ENCODE data around the gene PALMD.

The PALMD gene

DNA sequence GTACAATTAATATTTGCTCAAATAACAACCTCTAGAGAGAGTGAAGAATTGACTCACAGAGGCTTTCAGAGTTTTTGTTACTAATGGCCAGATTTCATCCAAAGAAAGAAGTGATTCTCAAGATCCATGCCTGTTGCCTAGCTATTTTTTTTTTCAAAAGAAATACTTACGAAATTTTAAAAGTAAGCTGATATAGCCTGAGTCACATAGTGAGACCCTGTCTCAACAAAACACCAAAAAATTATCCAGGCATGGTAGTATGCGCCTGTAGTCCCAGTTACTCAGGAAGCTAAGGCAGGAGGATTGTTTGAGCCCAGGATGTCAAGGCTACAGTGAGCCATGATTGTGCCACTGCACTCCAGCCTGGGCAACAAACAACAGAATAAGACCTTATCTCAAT lies 14.6 kb downstream of the PALMD start:
- H3K4me3 Mint-ChIP-seq = no peak overlapping the region
- H3K27ac Mint-ChIP-seq = no peak overlapping the region
- H3K36me3 Mint-ChIP-seq (ENCODE audit: low read depth) = no peaks in the 10 kb centered on the region
- no peak for DNase-seq
- H3K9me3 Mint-ChIP-seq = no peaks in the 10 kb centered on the region
- H3K4me1 Mint-ChIP-seq (ENCODE audit: low read depth) = no peaks in the 10 kb centered on the region
- H3K27me3 Mint-ChIP-seq = peaks cover 4% of the 10 kb centered on the region

DNA sequence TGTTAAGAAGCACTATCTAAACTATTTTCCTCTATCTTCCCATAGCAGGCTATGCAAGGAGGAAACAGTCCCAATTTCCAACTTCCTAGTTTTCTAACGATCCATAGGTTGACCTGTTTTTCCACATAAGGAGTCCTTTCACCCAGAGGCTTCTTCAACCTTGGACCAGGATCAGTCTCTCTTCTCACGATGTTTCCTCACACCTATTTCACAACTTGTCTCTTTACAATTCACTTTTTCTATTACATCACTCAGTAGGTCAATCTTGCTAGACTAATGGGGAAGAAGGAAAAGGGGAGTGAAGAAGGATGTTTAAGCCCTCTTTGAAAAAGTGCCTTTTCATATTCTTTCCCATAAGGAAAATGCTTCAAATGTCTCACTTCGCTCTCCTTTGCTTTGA lies 15.9 kb downstream of the PALMD start:
- no peaks in the 10 kb centered on the region for H3K9me3 Mint-ChIP-seq
- DNase-seq = no peak
- no peak overlapping the region for H3K27ac Mint-ChIP-seq
- H3K4me1 Mint-ChIP-seq (ENCODE audit: low read depth) = no peaks in the 10 kb centered on the region
- peaks cover 4% of the 10 kb centered on the region for H3K27me3 Mint-ChIP-seq
- no peaks in the 10 kb centered on the region for H3K36me3 Mint-ChIP-seq (ENCODE audit: low read depth)
- no peak overlapping the region for H3K4me3 Mint-ChIP-seq

DNA sequence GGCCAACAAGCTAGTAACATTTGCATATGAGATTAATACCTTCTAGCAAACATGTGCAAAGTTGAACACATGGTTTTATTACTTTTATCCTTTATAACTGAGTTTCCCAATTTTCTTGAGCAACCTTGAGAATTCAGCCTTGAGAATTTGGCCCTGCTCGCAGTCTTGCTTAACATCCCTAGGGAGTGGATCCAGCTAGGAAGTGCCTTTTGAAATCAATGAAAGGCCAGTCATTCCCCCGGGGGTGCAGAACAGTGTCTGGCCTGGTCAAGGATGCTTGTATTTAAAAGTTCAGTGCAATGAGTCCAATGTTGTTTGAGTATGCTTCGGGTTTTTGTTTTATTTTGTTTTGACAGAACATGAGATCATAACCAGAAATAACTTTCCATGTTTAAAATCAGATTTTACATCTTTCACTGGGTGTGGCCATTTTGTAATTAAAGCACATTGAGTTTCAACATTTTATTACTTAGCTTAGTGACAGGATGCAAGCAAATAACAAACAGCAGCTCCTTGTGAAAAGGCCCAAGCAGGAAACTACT lies 16.7 kb downstream of the PALMD start:
- Mint-ChIP-seq H3K27ac (no peak overlapping the region), H3K36me3 (ENCODE audit: low read depth) (no peaks in the 10 kb centered on the region), H3K9me3 (no peaks in the 10 kb centered on the region), H3K27me3 (peaks cover 9% of the 10 kb centered on the region), H3K4me3 (no peak overlapping the region), H3K4me1 (ENCODE audit: low read depth) (no peaks in the 10 kb centered on the region)
- DNase-seq = no peak

DNA sequence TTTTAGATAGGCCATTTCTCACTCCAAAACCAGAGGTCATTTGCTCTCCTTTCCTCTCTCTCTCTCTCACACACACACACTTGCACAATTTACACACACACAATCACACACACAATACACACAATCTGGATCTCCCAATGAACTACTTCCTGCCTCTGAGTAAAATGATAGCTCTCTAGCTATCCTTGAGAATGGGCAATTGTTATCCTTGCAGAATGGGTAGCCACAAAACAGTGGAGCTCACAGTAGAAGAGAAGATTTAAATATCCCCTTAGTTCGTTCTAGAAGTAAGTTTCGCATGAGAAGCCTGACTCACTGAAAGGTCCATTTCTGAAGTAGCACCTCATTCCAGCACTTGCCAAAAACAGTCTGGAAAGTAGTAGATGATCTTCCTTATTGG lies 17.6 kb downstream of the PALMD start:
- Mint-ChIP-seq H3K27ac (no peak overlapping the region), H3K4me3 (no peak overlapping the region), H3K9me3 (no peaks in the 10 kb centered on the region), H3K27me3 (peaks cover 13% of the 10 kb centered on the region), H3K4me1 (ENCODE audit: low read depth) (no peaks in the 10 kb centered on the region), H3K36me3 (ENCODE audit: low read depth) (no peaks in the 10 kb centered on the region)
- DNase-seq = no peak

DNA sequence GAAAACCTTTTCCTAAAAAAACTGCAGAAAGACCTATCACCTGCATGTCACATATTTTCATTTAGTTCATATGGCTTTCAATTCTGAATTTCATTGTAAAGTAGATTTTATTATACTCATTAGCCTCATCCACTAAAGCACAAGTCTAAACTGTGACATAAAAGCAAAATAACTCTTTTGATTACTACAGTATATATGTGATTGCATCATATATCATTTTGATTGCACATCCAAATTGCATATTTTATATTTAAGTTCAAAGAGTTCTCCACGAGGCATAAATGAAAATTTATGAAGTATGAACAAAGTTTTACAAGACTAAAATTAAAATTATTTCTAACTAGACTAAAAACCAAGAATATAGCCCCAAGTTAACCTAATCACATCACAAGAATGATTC lies 19.3 kb downstream of the PALMD start:
- H3K9me3 Mint-ChIP-seq = no peaks in the 10 kb centered on the region
- no peak overlapping the region for H3K27ac Mint-ChIP-seq
- H3K4me3 Mint-ChIP-seq = no peak overlapping the region
- no peak for DNase-seq
- no peaks in the 10 kb centered on the region for H3K4me1 Mint-ChIP-seq (ENCODE audit: low read depth)
- peaks cover 11% of the 10 kb centered on the region for H3K27me3 Mint-ChIP-seq
- H3K36me3 Mint-ChIP-seq (ENCODE audit: low read depth) = no peaks in the 10 kb centered on the region

DNA sequence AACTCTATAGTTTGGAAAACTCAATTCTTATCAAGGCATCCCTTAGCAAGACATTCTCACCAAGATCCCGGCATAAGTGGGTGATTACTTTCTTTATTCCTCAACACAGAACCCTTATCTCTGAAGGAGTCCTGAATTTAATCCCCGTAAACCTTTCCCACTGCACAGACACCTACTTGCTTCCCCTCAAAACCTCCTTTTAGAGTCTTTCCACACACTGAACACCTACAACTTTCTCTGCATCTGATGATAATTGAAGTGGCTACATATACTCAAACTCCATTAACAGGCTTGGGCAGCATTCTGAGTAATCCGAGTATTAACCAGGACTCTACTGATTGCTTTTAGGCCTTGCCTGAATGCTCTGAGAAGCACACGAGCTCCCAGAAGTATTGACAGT lies 23.5 kb downstream of the PALMD start:
- no peaks in the 10 kb centered on the region for H3K36me3 Mint-ChIP-seq (ENCODE audit: low read depth)
- no peak for DNase-seq
- no peaks in the 10 kb centered on the region for H3K4me1 Mint-ChIP-seq (ENCODE audit: low read depth)
- no peaks in the 10 kb centered on the region for H3K9me3 Mint-ChIP-seq
- H3K27me3 Mint-ChIP-seq = peaks cover 30% of the 10 kb centered on the region
- H3K4me3 Mint-ChIP-seq = no peak overlapping the region
- H3K27ac Mint-ChIP-seq = no peak overlapping the region

DNA sequence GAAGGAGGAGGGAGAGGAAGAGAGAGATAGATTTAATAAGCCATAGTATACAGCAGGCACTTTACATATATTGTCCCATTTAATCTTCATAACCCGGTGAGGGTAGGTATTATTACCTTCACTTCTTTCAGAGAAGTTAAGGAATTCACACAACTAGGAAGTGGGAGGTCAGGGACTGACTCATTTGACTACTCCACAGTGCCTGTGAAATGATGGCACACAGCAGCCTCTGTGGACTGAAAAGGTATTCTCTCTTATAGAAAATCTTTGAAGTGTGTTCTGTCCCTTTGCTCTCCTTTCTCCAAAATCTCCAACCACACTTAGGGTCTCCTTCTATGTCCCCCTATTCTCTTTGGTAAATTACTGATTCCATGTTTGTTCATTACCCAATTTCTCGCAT lies 23.9 kb downstream of the PALMD start:
- Mint-ChIP-seq H3K36me3 (ENCODE audit: low read depth) (no peaks in the 10 kb centered on the region), H3K9me3 (no peaks in the 10 kb centered on the region), H3K4me3 (no peak overlapping the region), H3K27me3 (peaks cover 30% of the 10 kb centered on the region), H3K4me1 (ENCODE audit: low read depth) (no peaks in the 10 kb centered on the region), H3K27ac (no peak overlapping the region)
- DNase-seq = no peak

DNA sequence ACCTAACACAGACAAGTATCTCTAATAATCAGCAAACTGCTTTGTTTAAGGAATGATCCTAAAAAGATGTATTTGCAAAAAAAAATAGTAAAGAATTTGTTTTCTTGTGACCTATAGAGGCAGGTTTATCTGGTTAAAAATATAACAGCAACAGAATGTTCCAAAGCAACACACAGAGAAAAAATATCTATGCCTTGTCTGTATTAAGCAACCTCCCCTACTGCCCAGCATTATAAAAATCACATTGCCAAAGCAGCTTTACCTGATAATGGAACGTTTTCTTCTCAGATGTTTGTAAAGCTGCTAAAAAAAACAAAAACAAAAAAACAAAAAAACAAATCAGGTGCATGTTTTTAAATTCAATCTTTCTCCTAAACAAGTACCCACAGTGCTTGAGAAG lies 24.7 kb downstream of the PALMD start:
- Mint-ChIP-seq H3K4me1 (ENCODE audit: low read depth) (no peaks in the 10 kb centered on the region), H3K9me3 (no peaks in the 10 kb centered on the region), H3K27ac (no peak overlapping the region), H3K4me3 (no peak overlapping the region), H3K27me3 (peaks cover 30% of the 10 kb centered on the region), H3K36me3 (ENCODE audit: low read depth) (no peaks in the 10 kb centered on the region)
- no peak for DNase-seq

DNA sequence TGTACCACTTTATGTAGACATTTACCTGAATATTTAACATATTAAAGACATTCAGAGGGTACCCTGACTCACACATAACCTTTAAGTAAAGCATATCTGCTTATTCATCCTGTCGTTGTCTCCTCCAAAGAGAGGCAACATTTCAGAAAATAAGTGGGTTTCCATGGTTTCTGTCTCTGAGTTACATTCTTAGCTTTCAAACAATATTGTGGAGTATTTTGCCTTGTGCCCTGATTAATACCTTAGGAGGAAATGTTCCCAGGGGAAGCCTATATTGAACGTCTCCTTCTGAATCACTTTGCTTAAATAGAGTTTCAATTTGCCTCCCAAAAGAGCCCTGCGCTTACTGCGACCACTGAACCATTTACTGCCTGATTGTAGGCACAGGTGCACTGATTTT lies 26.1 kb downstream of the PALMD start:
- Mint-ChIP-seq H3K27ac (no peak overlapping the region), H3K4me3 (no peak overlapping the region), H3K9me3 (no peaks in the 10 kb centered on the region), H3K36me3 (ENCODE audit: low read depth) (no peaks in the 10 kb centered on the region), H3K27me3 (peaks cover 30% of the 10 kb centered on the region), H3K4me1 (ENCODE audit: low read depth) (no peaks in the 10 kb centered on the region)
- DNase-seq = no peak

DNA sequence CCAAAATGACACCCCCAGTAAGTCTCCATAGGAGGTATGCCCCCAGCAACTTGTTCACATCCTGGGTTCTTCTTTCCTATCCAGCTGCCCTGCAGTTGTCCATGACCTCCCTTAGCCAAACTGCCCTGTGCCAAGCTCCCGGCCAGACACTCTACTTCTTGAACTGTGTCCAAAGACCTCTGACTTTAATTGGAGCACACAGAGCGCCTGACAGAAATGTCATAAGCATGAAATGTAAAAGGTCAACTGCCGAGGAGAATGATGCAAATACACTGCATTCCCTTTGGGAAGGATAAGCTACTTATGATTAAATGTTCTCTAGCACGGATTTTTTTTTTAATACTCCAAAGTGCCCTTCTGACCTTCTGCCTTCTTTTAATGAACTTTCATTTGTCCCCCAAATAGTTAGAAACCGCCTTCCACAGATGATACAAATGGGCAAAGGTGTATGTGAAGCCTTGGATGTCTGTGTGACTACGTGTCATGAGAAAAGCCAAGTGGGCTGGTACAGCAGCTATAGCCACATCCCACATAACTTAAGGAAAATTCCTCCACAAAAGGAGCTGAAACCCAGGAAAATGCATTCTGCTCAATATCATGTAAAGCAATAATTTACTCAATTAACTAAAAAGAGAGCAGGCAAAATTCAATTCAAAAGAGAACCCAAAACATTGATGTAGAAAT lies 26.8 kb downstream of the PALMD start:
- H3K27ac Mint-ChIP-seq = no peak overlapping the region
- peaks cover 25% of the 10 kb centered on the region for H3K27me3 Mint-ChIP-seq
- H3K36me3 Mint-ChIP-seq (ENCODE audit: low read depth) = no peaks in the 10 kb centered on the region
- H3K4me1 Mint-ChIP-seq (ENCODE audit: low read depth) = no peaks in the 10 kb centered on the region
- DNase-seq = no peak
- H3K9me3 Mint-ChIP-seq = no peaks in the 10 kb centered on the region
- H3K4me3 Mint-ChIP-seq = no peak overlapping the region

DNA sequence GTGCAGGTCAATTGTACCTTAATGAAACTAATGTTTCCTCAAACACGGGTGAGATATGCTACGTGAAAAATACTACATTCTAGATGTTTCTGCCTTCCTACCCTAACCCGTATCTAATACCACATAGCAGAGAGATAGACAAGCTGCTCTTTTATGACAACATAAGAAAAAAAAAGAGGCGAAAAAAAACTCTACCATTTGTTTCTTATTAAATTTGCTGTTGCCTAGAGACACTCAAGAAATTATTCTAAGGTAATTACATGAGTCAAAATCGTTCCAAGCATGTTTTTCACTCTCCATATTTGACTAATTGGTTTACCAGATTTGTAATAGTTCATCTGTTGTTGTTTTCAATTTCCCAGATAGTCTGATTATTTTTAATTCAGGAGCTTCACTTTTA lies 27.4 kb downstream of the PALMD start:
- Mint-ChIP-seq H3K36me3 (ENCODE audit: low read depth) (no peaks in the 10 kb centered on the region), H3K4me3 (no peak overlapping the region), H3K4me1 (ENCODE audit: low read depth) (no peaks in the 10 kb centered on the region), H3K27ac (no peak overlapping the region), H3K9me3 (no peaks in the 10 kb centered on the region), H3K27me3 (peaks cover 23% of the 10 kb centered on the region)
- no peak for DNase-seq

DNA sequence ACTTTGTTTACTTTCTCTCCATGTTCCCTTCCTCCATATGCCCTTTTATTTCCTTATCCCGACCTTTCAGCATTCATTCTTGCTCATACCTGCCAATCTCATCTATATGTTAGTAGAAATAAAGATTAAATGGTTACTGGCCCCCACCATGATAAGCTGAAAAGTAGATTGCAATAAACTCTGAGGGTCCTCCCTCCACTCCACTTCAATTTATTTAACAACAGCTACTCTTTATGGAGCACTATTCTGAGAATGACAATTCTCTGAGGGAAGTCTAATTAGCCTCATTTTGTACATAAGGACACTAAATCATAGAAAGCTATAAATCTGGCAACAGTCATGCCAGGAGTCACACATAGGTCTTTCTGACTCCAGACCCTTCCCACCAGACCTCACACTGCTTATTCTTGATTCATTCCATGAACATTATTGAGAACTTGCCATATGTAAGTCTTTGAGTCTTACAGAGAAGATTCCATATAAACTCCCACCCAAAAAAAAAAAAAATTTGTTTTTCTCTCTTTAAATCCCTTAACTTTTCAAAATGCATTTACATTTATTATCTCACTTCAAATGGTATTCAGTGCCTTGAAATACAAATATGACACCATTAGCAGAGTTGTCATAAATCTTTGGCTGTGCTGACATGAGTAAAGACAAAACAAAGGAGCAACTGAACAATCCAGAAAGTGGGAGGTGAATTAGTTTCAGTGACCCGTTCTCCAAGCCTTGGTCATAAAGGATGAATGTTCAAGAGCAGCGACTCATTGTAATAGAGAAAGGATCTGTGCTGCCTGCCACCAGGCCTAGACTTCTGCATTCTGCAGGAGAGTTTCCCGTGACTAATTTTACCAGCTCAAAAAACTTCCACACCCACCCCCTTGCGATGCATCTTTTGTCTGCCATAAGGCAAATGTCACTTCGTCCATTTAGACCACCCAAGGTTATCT lies 28.5 kb downstream of the PALMD start:
- H3K4me3 Mint-ChIP-seq = no peak overlapping the region
- no peak for DNase-seq
- H3K27ac Mint-ChIP-seq = no peak overlapping the region
- H3K4me1 Mint-ChIP-seq (ENCODE audit: low read depth) = no peaks in the 10 kb centered on the region
- H3K27me3 Mint-ChIP-seq = peaks cover 20% of the 10 kb centered on the region
- H3K36me3 Mint-ChIP-seq (ENCODE audit: low read depth) = no peaks in the 10 kb centered on the region
- H3K9me3 Mint-ChIP-seq = no peaks in the 10 kb centered on the region

DNA sequence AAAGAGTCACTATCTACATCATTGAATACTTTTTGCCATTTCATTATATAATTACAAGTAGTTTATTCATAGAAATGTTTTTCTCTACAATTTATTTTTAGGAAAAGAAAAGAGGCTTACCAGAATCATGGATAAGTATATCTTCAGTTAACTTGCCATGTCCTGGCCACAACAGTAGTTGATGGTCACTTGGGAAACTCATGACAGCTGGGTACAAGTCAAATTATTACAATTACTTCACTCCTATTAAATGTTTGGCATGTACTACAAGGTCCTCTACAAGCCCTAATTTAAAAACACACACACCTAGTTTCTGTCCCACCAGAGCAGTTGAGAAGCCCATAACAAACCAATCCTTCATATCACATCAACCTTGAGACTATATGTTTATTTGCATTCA lies 29.4 kb downstream of the PALMD start:
- Mint-ChIP-seq H3K36me3 (ENCODE audit: low read depth) (no peaks in the 10 kb centered on the region), H3K9me3 (no peaks in the 10 kb centered on the region), H3K4me3 (no peak overlapping the region), H3K27ac (no peak overlapping the region), H3K27me3 (peaks cover 20% of the 10 kb centered on the region), H3K4me1 (ENCODE audit: low read depth) (no peaks in the 10 kb centered on the region)
- no peak for DNase-seq

DNA sequence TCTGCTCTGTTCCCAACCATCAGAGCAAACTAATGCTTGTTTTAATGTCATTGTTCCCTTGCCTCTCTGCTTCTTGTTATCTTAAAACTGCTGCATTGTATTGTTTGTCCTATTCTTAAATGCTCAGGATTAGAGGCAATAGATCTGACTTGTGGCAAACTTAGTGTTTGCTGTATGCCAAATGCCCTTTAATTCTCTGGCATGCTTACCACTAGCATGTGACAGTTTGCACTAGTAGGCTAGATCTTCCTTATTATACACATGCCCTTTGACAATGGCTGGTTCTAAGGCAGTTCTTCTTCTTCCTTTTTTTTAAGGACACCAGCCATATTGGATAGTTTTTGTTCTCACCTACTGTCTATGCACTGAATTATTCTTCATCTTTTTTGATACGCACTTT lies 30.1 kb downstream of the PALMD start:
- Mint-ChIP-seq H3K9me3 (no peaks in the 10 kb centered on the region), H3K4me3 (no peak overlapping the region), H3K4me1 (ENCODE audit: low read depth) (no peaks in the 10 kb centered on the region), H3K36me3 (ENCODE audit: low read depth) (no peaks in the 10 kb centered on the region), H3K27ac (no peak overlapping the region), H3K27me3 (peaks cover 20% of the 10 kb centered on the region)
- DNase-seq = no peak

DNA sequence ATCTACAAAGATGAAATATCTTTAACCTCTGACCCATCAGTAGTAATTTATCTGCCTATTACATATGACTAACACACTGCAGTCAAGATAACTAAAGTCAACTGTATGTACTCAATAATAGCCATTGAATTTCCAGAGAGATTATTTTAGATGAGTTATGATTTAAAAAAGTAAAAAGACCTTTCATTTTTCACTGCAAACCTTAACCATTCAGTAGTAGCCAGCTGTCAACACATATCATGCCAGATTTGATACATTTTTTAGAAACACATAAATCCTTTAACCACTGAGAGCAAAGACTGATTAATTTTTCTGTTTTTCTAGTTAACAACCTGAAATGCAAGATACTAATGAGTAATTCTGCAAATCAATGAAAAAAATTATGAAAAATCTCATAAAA lies 31.0 kb downstream of the PALMD start:
- DNase-seq = no peak
- no peak overlapping the region for H3K27ac Mint-ChIP-seq
- no peak overlapping the region for H3K4me3 Mint-ChIP-seq
- peaks cover 20% of the 10 kb centered on the region for H3K27me3 Mint-ChIP-seq
- no peaks in the 10 kb centered on the region for H3K4me1 Mint-ChIP-seq (ENCODE audit: low read depth)
- no peaks in the 10 kb centered on the region for H3K9me3 Mint-ChIP-seq
- no peaks in the 10 kb centered on the region for H3K36me3 Mint-ChIP-seq (ENCODE audit: low read depth)

All from activated T-cell treated with anti-CD3 and anti-CD28 coated beads, Interleukin-2, amount 50 U/mL, for 24 hours (primary cell).